GM18951 (cell line): ENCODE data around the gene SNTA1.
A peak's percentile ranks its signal among the peaks of the same experiment; 100 is the strongest.
"Not testable (repeated sequence)": the region's sequence is repeated elsewhere in the genome, so short reads cannot be mapped to it uniquely, and the experiment has no call there.

Source experiments
- POLR2A ChIP-seq: IDR thresholded peaks from 4 replicates; pipeline ENCODE4 v1.6.1; 2011; ENCODE audit warnings: mild to moderate bottlenecking; ENCODE audit not compliant: insufficient read length, insufficient read depth; ENCODE audit errors: extremely low read depth
- in situ Hi-C: fragments of 300-500 bp; cut with MboI; formaldehyde crosslinking; loops from one replicate; pipeline ENCODE4 v1.12.0; 2022; ENCODE audit warnings: low sequenced_read_pairs, mixed read lengths, inconsistent platforms; ENCODE audit not compliant: unreplicated experiment

The SNTA1 gene

GRCh38 chr20:33408716-33409654, 34.6 kb downstream of the SNTA1 start:
- in situ Hi-C loops, result no loop called here
- TF ChIP-seq POLR2A, result no peak

GRCh38 chr20:33408313-33408712, 35.2 kb downstream of the SNTA1 start:
- in situ Hi-C loops, result no loop called here
- TF ChIP-seq POLR2A, result no peak

GRCh38 chr20:33407796-33408195, 35.8 kb downstream of the SNTA1 start:
- in situ Hi-C loops, result no loop called here
- no peak for TF ChIP-seq POLR2A

GRCh38 chr20:33407251-33407650, 36.3 kb downstream of the SNTA1 start:
- no peak for TF ChIP-seq POLR2A
- in situ Hi-C loops, result no loop called here

GRCh38 chr20:33404281-33404680, 39.3 kb downstream of the SNTA1 start:
- TF ChIP-seq POLR2A, result no peak
- in situ Hi-C loops, result no loop called here

GRCh38 chr20:33401921-33402369, 41.6 kb downstream of the SNTA1 start:
- TF ChIP-seq POLR2A, result no peak
- in situ Hi-C loops, result no loop called here

- TF ChIP-seq POLR2A, result peak; percentile 87
- in situ Hi-C loops, result no loop called here
These were observed 42.2 kb downstream of the SNTA1 start, which contains the start of gene CDK5RAP1 for GRCh38 chr20:33401184-33401920. TSS of gene CDK5RAP1 (minus strand) at chr20:33401519. CDS start at chr20:33397064, 4,455 bp downstream.

GRCh38 chr20:33400812-33401183, 42.8 kb downstream of the SNTA1 start:
- no peak for TF ChIP-seq POLR2A
- in situ Hi-C loops, result no loop called here

- TF ChIP-seq POLR2A, result no peak
- in situ Hi-C loops, result no loop called here
These were observed 43.6 kb downstream of the SNTA1 start for GRCh38 chr20:33399924-33400323.

GRCh38 chr20:33394718-33395117, 48.8 kb downstream of the SNTA1 start:
- TF ChIP-seq POLR2A, result no peak
- in situ Hi-C loops, result no loop called here

GRCh38 chr20:33393609-33394008, 50.0 kb downstream of the SNTA1 start:
- no peak for TF ChIP-seq POLR2A
- in situ Hi-C loops, result no loop called here

GRCh38 chr20:33391722-33392415, 51.7 kb downstream of the SNTA1 start:
- TF ChIP-seq POLR2A, result no peak
- in situ Hi-C loops, result no loop called here

GRCh38 chr20:33389326-33389725, 54.2 kb downstream of the SNTA1 start:
- in situ Hi-C loops, result not testable (repeated sequence)

- TF ChIP-seq POLR2A, result no peak
- in situ Hi-C loops, result no loop called here
These were observed 55.3 kb downstream of the SNTA1 start for GRCh38 chr20:33388268-33388667.

GRCh38 chr20:33387177-33387576, 56.4 kb downstream of the SNTA1 start:
- no peak for TF ChIP-seq POLR2A
- in situ Hi-C loops, result no loop called here
